K562 (cell line): ENCODE measurements around the gene ZNF438. TPM values are rescaled to one million over a fixed set of nuclear protein-coding genes. Genes with fewer than 3 reads are reported as not detected.

Experiments used
- DACH1 ChIP-seq: fragments of 450-650 bp; IDR thresholded peaks from 2 replicates; pipeline ENCODE4 v1.6.1; 2018; ENCODE audit not compliant: partially characterized antibody
- SIX5 ChIP-seq, 2 experiments: IDR thresholded peaks; 2 replicates each; pipeline ENCODE4 v1.6.1; 2011; ENCODE audit warnings: low read length in 2 of 2, borderline replicate concordance in 1 of 2, low read depth in 1 of 2, mild to moderate bottlenecking in 1 of 2, moderate library complexity in 1 of 2; ENCODE audit not compliant: insufficient read depth in 1 of 2
- polyA plus RNA-seq, 8 experiments: library from polyadenylated mRNA; depleted of rRNA in 4 of 8; stranded (reverse) in 5 of 8; unstranded in 3 of 8; fragments of >200 nt; fragmentation: Nextera tagmentation in 2 of 8; fragmentation: Illumina TruSeq in 1 of 8; extraction: Ambion mirVana in 2 of 8; extraction: Trizol in 1 of 8; gene quantifications; 2 replicates each; pipeline versions ENCODE4 v1.2.1 to v1.2.3, GENCODE V29; 2011 to 2014; ENCODE audit warnings: inconsistent platforms in 1 of 8, missing spikeins in 1 of 8
- total RNA-seq, 7 experiments: library from RNA; depleted of rRNA in 6 of 7; stranded (reverse); fragments of >200 nt in 6 of 7; fragmentation: Illumina TruSeq in 2 of 7; extraction: Trizol in 2 of 7; gene quantifications; 2 replicates each; pipeline versions ENCODE4 v1.2.1 to v1.2.3, GENCODE V29; 2011 to 2021; ENCODE audit warnings: low replicate concordance in 1 of 7
- TF ChIP-seq, protein P1 (sequence below): fragments of 250-450 bp; sonication (Bioruptor Pico); IDR thresholded peaks from 2 replicates; pipeline ENCODE4 v1.4.0; 2020; ENCODE audit warnings: mild to moderate bottlenecking, moderate library complexity, borderline replicate concordance
- TF ChIP-seq, protein P2 (sequence below): fragments of 450-650 bp; IDR thresholded peaks from 2 replicates; pipeline ENCODE4 v1.6.1; 2016; ENCODE audit warnings: low read depth

The ZNF438 gene
- total and polyA plus RNA-seq, 9 of the 15 experiments (the other 6 are each of a cell fraction or from before 2014, with no cell fraction given), result 0.45 to 1.5 (median 0.91) TPM

DNA sequence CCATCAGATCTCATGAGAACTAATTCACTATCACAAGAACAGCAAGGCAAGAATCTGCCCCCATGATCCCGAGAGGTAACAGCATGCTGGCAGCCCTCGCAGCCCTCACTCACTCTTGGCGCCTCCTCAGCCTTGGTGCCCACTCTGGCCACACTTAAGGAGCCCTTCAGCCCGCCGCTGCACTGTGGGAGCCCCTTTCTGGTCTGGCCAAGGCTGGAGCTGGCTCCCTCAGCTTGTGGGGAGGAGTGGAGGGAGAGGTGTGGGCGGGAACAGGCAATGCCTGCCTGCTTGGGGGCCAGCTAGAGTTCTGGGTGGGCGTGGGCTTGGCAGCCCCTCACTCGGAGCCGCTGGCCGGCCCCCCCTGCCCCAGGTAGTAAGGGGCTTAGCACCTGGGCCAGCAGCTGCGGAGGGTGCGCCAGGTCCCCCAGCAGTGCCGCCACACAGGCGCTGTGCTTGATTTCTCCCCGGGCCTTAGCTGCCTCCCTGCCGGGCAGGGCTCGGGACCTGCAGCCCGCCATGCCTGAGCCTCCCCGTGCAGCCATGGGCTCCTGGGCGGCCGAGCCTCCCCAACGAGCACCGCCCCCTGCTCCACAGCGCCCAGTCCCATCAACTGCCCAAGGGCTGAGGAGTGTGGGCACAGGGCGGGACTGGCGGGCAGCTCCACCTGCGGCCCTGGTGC lies 24.0 kb upstream of the ZNF438 start (continued):
- TF ChIP-seq, protein P1, sequence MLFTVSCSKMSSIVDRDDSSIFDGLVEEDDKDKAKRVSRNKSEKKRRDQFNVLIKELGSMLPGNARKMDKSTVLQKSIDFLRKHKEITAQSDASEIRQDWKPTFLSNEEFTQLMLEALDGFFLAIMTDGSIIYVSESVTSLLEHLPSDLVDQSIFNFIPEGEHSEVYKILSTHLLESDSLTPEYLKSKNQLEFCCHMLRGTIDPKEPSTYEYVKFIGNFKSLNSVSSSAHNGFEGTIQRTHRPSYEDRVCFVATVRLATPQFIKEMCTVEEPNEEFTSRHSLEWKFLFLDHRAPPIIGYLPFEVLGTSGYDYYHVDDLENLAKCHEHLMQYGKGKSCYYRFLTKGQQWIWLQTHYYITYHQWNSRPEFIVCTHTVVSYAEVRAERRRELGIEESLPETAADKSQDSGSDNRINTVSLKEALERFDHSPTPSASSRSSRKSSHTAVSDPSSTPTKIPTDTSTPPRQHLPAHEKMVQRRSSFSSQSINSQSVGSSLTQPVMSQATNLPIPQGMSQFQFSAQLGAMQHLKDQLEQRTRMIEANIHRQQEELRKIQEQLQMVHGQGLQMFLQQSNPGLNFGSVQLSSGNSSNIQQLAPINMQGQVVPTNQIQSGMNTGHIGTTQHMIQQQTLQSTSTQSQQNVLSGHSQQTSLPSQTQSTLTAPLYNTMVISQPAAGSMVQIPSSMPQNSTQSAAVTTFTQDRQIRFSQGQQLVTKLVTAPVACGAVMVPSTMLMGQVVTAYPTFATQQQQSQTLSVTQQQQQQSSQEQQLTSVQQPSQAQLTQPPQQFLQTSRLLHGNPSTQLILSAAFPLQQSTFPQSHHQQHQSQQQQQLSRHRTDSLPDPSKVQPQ, result no peak
- no peak for TF ChIP-seq DACH1
- TF ChIP-seq, protein P2, sequence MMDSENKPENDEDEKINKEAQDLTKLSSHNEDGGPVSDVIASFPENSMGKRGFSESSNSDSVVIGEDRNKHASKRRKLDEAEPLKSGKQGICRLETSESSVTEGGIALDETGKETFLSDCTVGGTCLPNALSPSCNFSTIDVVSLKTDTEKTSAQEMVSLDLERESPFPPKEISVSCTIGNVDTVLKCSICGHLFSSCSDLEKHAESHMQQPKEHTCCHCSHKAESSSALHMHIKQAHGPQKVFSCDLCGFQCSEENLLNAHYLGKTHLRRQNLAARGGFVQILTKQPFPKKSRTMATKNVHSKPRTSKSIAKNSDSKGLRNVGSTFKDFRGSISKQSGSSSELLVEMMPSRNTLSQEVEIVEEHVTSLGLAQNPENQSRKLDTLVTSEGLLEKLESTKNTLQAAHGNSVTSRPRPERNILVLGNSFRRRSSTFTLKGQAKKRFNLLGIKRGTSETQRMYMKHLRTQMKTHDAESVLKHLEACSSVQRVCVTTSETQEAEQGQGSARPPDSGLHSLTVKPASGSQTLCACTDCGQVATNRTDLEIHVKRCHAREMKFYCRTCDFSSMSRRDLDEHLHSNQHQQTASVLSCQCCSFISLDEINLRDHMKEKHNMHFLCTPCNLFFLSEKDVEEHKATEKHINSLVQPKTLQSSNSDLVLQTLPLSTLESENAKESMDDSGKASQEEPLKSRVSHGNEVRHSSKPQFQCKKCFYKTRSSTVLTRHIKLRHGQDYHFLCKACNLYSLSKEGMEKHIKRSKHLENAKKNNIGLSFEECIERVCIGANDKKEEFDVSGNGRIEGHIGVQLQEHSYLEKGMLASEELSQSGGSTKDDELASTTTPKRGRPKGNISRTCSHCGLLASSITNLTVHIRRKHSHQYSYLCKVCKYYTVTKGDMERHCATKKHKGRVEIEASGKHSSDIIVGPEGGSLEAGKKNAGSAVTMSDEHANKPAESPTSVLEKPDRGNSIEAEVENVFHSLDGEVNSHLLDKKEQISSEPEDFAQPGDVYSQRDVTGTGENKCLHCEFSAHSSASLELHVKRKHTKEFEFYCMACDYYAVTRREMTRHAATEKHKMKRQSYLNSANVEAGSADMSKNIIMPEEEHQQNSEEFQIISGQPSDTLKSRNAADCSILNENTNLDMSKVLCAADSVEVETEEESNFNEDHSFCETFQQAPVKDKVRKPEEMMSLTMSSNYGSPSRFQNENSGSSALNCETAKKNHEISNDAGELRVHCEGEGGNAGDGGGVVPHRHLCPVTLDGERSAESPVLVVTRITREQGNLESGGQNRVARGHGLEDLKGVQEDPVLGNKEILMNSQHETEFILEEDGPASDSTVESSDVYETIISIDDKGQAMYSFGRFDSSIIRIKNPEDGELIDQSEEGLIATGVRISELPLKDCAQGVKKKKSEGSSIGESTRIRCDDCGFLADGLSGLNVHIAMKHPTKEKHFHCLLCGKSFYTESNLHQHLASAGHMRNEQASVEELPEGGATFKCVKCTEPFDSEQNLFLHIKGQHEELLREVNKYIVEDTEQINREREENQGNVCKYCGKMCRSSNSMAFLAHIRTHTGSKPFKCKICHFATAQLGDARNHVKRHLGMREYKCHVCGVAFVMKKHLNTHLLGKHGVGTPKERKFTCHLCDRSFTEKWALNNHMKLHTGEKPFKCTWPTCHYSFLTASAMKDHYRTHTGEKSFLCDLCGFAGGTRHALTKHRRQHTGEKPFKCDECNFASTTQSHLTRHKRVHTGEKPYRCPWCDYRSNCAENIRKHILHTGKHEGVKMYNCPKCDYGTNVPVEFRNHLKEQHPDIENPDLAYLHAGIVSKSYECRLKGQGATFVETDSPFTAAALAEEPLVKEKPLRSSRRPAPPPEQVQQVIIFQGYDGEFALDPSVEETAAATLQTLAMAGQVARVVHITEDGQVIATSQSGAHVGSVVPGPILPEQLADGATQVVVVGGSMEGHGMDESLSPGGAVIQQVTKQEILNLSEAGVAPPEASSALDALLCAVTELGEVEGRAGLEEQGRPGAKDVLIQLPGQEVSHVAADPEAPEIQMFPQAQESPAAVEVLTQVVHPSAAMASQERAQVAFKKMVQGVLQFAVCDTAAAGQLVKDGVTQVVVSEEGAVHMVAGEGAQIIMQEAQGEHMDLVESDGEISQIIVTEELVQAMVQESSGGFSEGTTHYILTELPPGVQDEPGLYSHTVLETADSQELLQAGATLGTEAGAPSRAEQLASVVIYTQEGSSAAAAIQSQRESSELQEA, result no peak
- TF ChIP-seq SIX5 (IDR thresholded peaks at IDR 0.05; ENCODE audit: borderline replicate concordance in 1 of 2, insufficient read depth in 1 of 2, low read depth in 1 of 2, low read length in 2 of 2), result no peak
